Breast epithelium (tissue), 4 donors: ENCODE measurements around the gene MVB12B. TPM values are rescaled to one million over a fixed set of nuclear protein-coding genes. Genes with fewer than 3 reads are reported as not detected.

Source experiments
- DNase-seq, 2 donors: peaks; one replicate each; pipeline ENCODE4 v3.0.0-alpha.2; 2019; ENCODE audit warnings: low spot score in 2 of 2
- H3K27ac ChIP-seq, 2 donors: fragments of 200-600 bp; sonication (generic) in 1 of 2; one replicate each; pipeline ENCODE4 v1.5.1; 2016 to 2019; ENCODE audit warnings: mild to moderate bottlenecking in 1 of 2
- H3K27me3 ChIP-seq, 2 donors: fragments of 200-600 bp; sonication (generic) in 1 of 2; one replicate each; pipeline versions ENCODE4 v1.5.1 to v1.6.0; 2017 to 2019; ENCODE audit warnings: control low read depth in 1 of 2, mild to moderate bottlenecking in 1 of 2
- H3K36me3 ChIP-seq: fragments of 200-600 bp; one replicate; pipeline ENCODE4 v1.5.1; 2019
- H3K4me1 ChIP-seq, 2 donors: fragments of 200-600 bp; sonication (generic); one replicate each; pipeline ENCODE4 v1.5.1; 2016 to 2019; ENCODE audit warnings: control low read depth in 1 of 2
- H3K4me3 ChIP-seq, 3 donors: fragments of 200-600 bp; sonication (generic); 1 replicate in 2 of 3; 2 replicates in 1 of 3; pipeline ENCODE4 v1.5.1; 2016 to 2019; ENCODE audit warnings: mild to moderate bottlenecking in 3 of 3, moderate library complexity in 2 of 3
- H3K9me3 ChIP-seq, 2 donors: fragments of 200-600 bp; sonication (generic) in 1 of 2; one replicate each; pipeline ENCODE4 v1.5.1; 2016 to 2019; ENCODE audit warnings: control low read depth in 1 of 2
- CTCF ChIP-seq, 3 donors: fragments of 450-650 bp; IDR thresholded peaks; one replicate each; pipeline ENCODE4 v1.5.1; 2016 to 2017; ENCODE audit warnings: antibody characterized with exemption in 3 of 3, mild to moderate bottlenecking in 3 of 3, moderate library complexity in 3 of 3
- POLR2A ChIP-seq: fragments of 450-650 bp; IDR thresholded peaks from one replicate; pipeline ENCODE4 v1.6.1; 2016; ENCODE audit warnings: antibody characterized with exemption, mild to moderate bottlenecking, moderate library complexity
- POLR2AphosphoS5 ChIP-seq, 3 donors: sonication (generic); formaldehyde crosslinking; IDR thresholded peaks; one replicate each; pipeline ENCODE4 v1.6.1; 2017; ENCODE audit warnings: antibody characterized with exemption in 3 of 3
- intact Hi-C: fragments of 100-400 bp; cut with DNase I; formaldehyde crosslinking; loops from one replicate; pipeline ENCODE4 v1.15.1; 2023; ENCODE audit warnings: low total_unique reads
- total RNA-seq, 3 donors: library from RNA; depleted of rRNA; stranded (reverse); fragments of >200 nt; gene quantifications; one replicate each; pipeline ENCODE4 v1.1.0, GENCODE V29; 2016

Gene MVB12B
- total RNA-seq, 3 donors from 2014 or later, result 8.2 to 12.6 (median 9.9) TPM

GRCh38 chr9:126291925-126292324 is 34.7 kb upstream of the MVB12B start:
- TF ChIP-seq POLR2AphosphoS5 (IDR thresholded peaks at IDR 0.05), result no peak
- no peak for TF ChIP-seq POLR2A
- no peak for TF ChIP-seq CTCF (IDR thresholded peaks at IDR 0.05)
- Histone ChIP-seq H3K4me1 (no peaks in the 10 kb centered on the region), H3K4me3 (no peak overlapping the region), H3K27me3 (no peaks in the 10 kb centered on the region), H3K36me3 (no peaks in the 10 kb centered on the region), H3K27ac (no peak overlapping the region), H3K9me3 (no peaks in the 10 kb centered on the region)
- intact Hi-C loops, result loop anchor here (5.0 kb wide), 1 partner anchor 1470 kb away; no protein-coding TSS in a partner anchor
- DNase-seq, result no peak

- H3K36me3 ChIP-seq, result no peaks in the 10 kb centered on the region
- no peak for DNase-seq
- intact Hi-C loops, result loop anchor here (5.0 kb wide), 1 partner anchor 1471 kb away; no protein-coding TSS in a partner anchor
- no peaks in the 10 kb centered on the region for H3K27me3 ChIP-seq
- TF ChIP-seq POLR2A (no peak), POLR2AphosphoS5 (IDR thresholded peaks at IDR 0.05) (no peak), CTCF (IDR thresholded peaks at IDR 0.05) (no peak)
- no peaks in the 10 kb centered on the region for H3K9me3 ChIP-seq
- no peak overlapping the region for H3K27ac ChIP-seq
- no peaks in the 10 kb centered on the region for H3K4me1 ChIP-seq
- H3K4me3 ChIP-seq, result no peak overlapping the region
These were observed 33.7 kb upstream of the MVB12B start for GRCh38 chr9:126292736-126293521.

GRCh38 chr9:126293522-126293889 is 33.1 kb upstream of the MVB12B start:
- no peaks in the 10 kb centered on the region for H3K4me1 ChIP-seq
- intact Hi-C loops, result loop anchor here (5.0 kb wide), 1 partner anchor 1471 kb away; no protein-coding TSS in a partner anchor
- H3K27me3 ChIP-seq, result no peaks in the 10 kb centered on the region
- DNase-seq, result no peak
- TF ChIP-seq POLR2A (no peak), POLR2AphosphoS5 (IDR thresholded peaks at IDR 0.05) (no peak), CTCF (IDR thresholded peaks at IDR 0.05) (no peak)
- H3K9me3 ChIP-seq, result no peaks in the 10 kb centered on the region
- H3K36me3 ChIP-seq, result no peaks in the 10 kb centered on the region
- no peak overlapping the region for H3K27ac ChIP-seq
- H3K4me3 ChIP-seq, result no peak overlapping the region

GRCh38 chr9:126294331-126295081 is 32.1 kb upstream of the MVB12B start:
- DNase-seq, result no peak
- intact Hi-C loops, result loop anchor here (5.0 kb wide), 1 partner anchor 1472 kb away; no protein-coding TSS in a partner anchor
- Histone ChIP-seq H3K9me3 (no peaks in the 10 kb centered on the region), H3K4me3 (no peak overlapping the region), H3K36me3 (no peaks in the 10 kb centered on the region), H3K27ac (no peak overlapping the region), H3K4me1 (no peaks in the 10 kb centered on the region), H3K27me3 (no peaks in the 10 kb centered on the region)
- TF ChIP-seq CTCF (IDR thresholded peaks at IDR 0.05), result no peak
- TF ChIP-seq POLR2AphosphoS5 (IDR thresholded peaks at IDR 0.05), result no peak
- TF ChIP-seq POLR2A, result no peak

GRCh38 chr9:126295082-126295477 is 31.5 kb upstream of the MVB12B start:
- Histone ChIP-seq H3K36me3 (no peaks in the 10 kb centered on the region), H3K27me3 (no peaks in the 10 kb centered on the region), H3K4me3 (no peak overlapping the region), H3K27ac (no peak overlapping the region), H3K4me1 (no peaks in the 10 kb centered on the region), H3K9me3 (no peaks in the 10 kb centered on the region)
- DNase-seq, result no peak
- intact Hi-C loops, result no loop called here
- TF ChIP-seq POLR2AphosphoS5 (IDR thresholded peaks at IDR 0.05) (no peak), POLR2A (no peak), CTCF (IDR thresholded peaks at IDR 0.05) (no peak)
